GM19351 (cell line): ENCODE data around the gene THSD4.

Experiments used
- ATAC-seq: cut with Tn5 transposase; IDR thresholded peaks from one replicate; pipeline ENCODE4 v1.9.1; 2021; ENCODE audit warnings: mild to moderate bottlenecking, moderate library complexity; ENCODE audit not compliant: unreplicated experiment

The THSD4 gene

DNA sequence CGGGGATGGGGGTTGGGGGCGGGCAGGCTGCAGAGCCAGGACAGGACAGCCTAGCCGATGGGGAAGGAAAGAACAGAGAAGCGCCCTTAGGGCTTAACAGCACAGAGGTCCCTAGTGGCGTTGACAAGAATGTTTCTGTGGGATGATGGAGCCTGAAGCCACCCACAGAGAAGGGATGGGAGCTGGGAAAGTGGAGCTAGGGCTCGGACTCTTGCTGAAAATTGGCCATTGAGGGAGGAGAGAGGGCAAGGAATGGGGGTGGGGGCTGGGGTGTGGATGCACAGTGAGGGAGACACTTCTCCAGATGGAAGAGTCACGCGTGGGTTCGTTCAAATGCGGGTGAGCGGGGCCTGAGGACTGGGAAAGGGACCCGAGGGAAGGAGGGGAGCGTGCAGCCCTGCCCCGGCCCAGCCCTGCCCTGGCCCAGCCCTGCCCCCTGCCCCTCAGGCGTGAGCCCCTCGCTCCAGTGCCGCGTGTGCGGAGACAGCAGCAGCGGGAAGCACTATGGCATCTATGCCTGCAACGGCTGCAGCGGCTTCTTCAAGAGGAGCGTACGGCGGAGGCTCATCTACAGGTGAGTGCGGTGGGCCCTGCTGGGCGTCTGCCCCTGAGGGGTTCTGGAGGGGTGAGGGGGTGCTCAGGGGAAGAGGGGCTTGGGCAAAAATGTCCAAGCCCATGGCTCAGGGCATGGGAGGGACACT is 695.9 kb downstream of the THSD4 start:
- no peak for ATAC-seq

GRCh38 chr15:71811752-71812735 is 696.8 kb downstream of the THSD4 start:
- ATAC-seq = no peak

DNA sequence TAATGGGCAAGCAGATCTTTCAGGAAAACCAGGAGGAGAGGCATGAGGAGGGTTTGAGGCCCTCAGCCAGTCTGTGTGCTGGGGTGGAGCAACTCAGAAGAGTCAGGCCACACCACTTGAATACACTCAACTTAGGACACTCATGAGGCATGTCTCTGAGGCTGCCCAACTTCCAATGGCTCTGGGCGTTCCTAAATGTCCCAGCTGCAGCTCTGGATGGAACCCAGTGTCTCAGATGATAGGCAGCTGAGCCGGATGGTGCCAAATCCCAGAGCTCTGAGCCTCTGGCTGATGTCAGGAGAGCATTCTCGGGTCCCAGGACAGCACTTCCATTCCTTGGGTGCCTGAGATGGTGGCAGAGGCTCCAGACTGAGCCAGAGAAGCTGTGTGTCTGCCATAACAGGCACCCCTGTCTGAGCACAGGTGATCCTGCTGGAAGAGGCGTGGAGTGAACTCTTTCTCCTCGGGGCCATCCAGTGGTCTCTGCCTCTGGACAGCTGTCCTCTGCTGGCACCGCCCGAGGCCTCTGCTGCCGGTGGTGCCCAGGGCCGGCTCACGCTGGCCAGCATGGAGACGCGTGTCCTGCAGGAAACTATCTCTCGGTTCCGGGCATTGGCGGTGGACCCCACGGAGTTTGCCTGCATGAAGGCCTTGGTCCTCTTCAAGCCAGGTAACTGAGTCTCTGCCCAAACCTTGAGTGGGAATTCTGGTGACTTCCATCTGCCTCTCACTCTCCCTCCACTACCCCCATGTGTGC is 697.9 kb downstream of the THSD4 start:
- ATAC-seq = no peak

DNA sequence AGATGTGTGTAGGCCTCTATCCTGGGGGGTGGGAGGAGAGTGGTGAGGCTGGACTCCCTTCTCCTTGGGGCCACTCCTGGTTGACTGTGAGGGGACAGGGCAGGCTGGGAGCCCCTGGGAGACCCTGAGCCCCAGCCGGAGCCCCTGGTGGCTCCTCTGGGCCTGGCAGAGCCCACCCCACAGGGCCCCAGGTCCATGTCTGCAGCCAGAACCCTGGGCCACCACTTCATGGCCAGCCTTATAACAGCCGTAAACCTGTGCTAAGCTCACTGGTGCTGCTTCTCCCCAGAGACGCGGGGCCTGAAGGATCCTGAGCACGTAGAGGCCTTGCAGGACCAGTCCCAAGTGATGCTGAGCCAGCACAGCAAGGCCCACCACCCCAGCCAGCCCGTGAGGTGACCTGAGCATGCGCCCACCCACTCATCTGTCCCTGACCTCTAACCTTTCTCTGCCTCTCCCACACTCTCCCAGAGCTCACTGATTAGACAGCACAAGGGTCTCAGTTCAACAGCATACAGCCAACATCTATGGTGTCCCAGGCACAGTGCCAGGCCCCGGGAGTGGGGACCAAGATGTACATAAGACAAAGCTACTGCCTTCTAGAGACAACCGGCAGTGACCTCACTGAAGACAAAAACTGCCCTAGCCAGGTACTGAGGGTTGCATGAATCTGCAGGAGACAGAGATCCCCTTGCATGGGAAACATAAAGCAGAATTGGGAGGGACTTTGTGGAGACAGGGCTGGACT is 698.6 kb downstream of the THSD4 start:
- ATAC-seq = no peak

- ATAC-seq = no peak
Observed at GRCh38 chr15:71815301-71815700, 700.0 kb downstream of the THSD4 start.

DNA sequence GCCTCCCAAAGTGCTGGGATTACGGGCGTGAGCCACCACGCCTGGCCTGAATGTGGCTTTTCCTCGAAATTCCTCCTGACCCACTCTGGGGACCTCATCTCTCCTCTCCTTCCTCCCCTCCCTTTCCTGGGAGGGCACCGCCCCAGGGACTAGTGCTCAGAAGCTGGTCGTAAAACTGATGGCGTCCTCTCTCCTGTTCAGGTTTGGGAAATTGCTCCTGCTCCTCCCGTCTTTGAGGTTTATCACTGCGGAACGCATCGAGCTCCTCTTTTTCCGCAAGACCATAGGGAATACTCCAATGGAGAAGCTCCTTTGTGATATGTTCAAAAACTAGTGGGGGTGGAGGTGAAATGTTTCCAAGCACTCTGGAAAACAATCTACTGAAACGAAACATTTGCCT is 702.1 kb downstream of the THSD4 start:
- ATAC-seq = no peak

GRCh38 chr15:71820127-71820526 is 704.9 kb downstream of the THSD4 start:
- ATAC-seq = no peak

DNA sequence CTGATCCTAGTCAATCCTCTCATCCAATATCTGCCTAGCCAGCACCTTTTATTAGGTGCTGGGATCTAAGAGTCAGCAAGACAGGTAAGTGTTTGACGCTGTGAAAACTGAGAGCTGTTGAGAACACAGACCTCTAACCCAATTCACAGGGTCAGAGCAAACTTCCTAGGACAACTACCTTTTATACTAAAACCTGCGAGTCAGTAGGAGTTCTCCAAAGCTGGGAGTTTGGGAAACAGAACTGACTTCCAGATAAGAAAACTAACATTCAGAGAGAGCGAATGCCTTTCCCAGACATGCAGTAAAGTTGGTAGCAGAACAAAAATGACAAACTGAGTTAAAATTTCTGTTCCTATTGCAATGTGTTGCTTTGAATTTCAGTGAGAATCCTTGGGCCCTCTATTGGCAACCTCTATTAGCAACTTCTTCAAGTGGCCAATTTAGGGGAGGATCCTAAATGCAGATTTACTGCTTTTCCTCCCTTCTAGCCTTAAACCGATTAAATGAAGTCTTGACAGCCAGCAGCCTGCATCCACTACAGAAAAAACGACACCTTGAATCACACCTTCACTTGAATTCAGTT is 706.4 kb downstream of the THSD4 start:
- no peak for ATAC-seq

DNA sequence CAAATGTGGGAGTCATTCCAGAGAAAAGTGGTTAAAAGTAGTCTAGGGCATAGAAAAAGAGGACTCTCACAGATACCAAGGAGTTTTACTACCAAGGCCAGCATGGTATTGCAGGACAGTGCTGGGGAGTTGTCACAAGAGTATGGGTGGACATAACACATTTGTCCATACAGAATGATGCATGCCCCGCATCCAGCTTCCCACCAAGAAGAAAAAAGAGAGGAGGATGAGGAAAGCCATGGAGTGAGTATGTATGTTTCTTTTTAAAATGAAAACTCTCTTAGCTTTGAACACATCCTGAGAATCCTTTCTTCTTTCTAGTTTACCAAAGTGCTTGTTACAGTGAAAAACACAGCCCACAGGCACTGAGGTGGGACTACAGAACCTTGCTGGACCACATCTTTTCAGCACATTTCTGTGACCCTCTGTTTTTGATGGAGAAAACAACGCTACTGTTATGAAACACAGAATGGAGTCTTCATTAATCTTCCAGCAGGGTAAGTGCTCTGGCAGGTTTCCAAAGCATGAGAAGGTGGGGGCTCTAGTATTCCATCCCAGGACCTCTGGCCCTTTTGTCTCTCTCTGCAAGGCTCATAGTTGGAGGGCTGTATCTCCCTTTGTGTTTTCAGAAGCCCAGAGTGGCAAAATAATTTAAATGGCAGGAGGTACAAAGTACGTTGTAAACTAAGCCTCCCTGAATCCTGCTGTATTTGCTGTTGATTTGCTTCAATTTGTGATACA is 707.8 kb downstream of the THSD4 start:
- no peak for ATAC-seq

GRCh38 chr15:71823801-71824200 is 708.5 kb downstream of the THSD4 start:
- no peak for ATAC-seq

GRCh38 chr15:71825021-71825730 is 709.9 kb downstream of the THSD4 start:
- no peak for ATAC-seq

- no peak for ATAC-seq
Observed at GRCh38 chr15:71826196-71826595, 710.9 kb downstream of the THSD4 start.

- ATAC-seq = no peak
Observed at GRCh38 chr15:71830981-71831380, 715.7 kb downstream of the THSD4 start.
